Panc1 (cell line): Measurements from ENCODE around the gene CCNQ. TPM values are rescaled to one million over a fixed set of nuclear protein-coding genes. Genes with fewer than 3 reads are reported as not detected.

ENCODE experiments used
- ATAC-seq: fragments of 200-7000 bp; cut with Tn5 transposase; 2 replicates; pipeline ENCODE4 v1.9.1; 2020; ENCODE audit warnings: mild to moderate bottlenecking, moderate library complexity
- BruUV-seq: library from RNA; stranded (reverse); fragments of 400-500 nt; replicated peaks from 2 replicates; lab custom pipeline; 2021; lab: Mats Ljungman, UMichigan
- CTCF ChIA-PET: fragments of 300-600 bp; sonication (Branson Sonifier 250); formaldehyde crosslinking; loops from one replicate; lab custom pipeline; 2022; ENCODE audit warnings: antibody characterized with exemption; lab: Charles Lee
- POLR2A ChIA-PET: fragments of 300-600 bp; sonication (Branson Sonifier 250); formaldehyde crosslinking; loops from one replicate; lab custom pipeline; 2022; ENCODE audit warnings: antibody characterized with exemption; lab: Charles Lee
- DNase-seq: peaks from one replicate; pipeline ENCODE4 v3.0.0-alpha.2; 2010; ENCODE audit warnings: low read depth, low spot score
- H3K27ac ChIP-seq: 2 replicates; pipeline ENCODE4 v1.5.1; 2011; ENCODE audit warnings: mild to moderate bottlenecking, low read length, inconsistent platforms
- H3K27me3 ChIP-seq: fragments of 200-500 bp; sonication (Bioruptor generic); 2 replicates; pipeline ENCODE4 v1.6.0; 2014; ENCODE audit warnings: low read length, inconsistent platforms; ENCODE audit not compliant: control insufficient read depth, insufficient read depth
- H3K36me3 ChIP-seq: fragments of 200-500 bp; sonication (Bioruptor generic); 2 replicates; pipeline ENCODE4 v1.5.1; 2014; ENCODE audit warnings: inconsistent platforms, mild to moderate bottlenecking, low read length, moderate library complexity; ENCODE audit not compliant: control insufficient read depth, insufficient read depth
- H3K4me1 ChIP-seq: 2 replicates; pipeline ENCODE4 v1.5.1; 2011; ENCODE audit warnings: inconsistent platforms, mild to moderate bottlenecking, low read length, moderate library complexity; ENCODE audit not compliant: control insufficient read depth, insufficient read depth
- H3K4me3 ChIP-seq, 2 experiments: 2 replicates each; pipeline ENCODE4 v1.5.1; 2011 to 2012; ENCODE audit warnings: low read depth in 2 of 2, low read length in 2 of 2, mild to moderate bottlenecking in 2 of 2, inconsistent platforms in 1 of 2, moderate library complexity in 1 of 2
- H3K9me3 ChIP-seq: fragments of 200-500 bp; sonication (Bioruptor generic); 2 replicates; pipeline ENCODE4 v1.5.1; 2014; ENCODE audit warnings: low read depth, mild to moderate bottlenecking, inconsistent platforms, low read length, moderate library complexity; ENCODE audit not compliant: control insufficient read depth, insufficient read depth
- CTCF ChIP-seq: fragments of 450-650 bp; IDR thresholded peaks from 2 replicates; pipeline ENCODE4 v1.5.1; 2017; ENCODE audit warnings: mild to moderate bottlenecking
- POLR2AphosphoS5 ChIP-seq: IDR thresholded peaks from 2 replicates; pipeline ENCODE4 v1.6.1; 2012; ENCODE audit warnings: mild to moderate bottlenecking, low read depth, low read length, moderate library complexity
- REST ChIP-seq, 2 experiments: IDR thresholded peaks; 2 replicates each; pipeline ENCODE4 v1.6.1; 2011 to 2012; ENCODE audit warnings: low read depth in 2 of 2, control low read depth in 1 of 2, low read length in 1 of 2, mild to moderate bottlenecking in 1 of 2, moderate library complexity in 1 of 2; ENCODE audit not compliant: insufficient read depth in 1 of 2
- SIN3A ChIP-seq: IDR thresholded peaks from 2 replicates; pipeline ENCODE4 v1.6.1; 2012; ENCODE audit warnings: low read depth, mild to moderate bottlenecking, low read length, moderate library complexity, borderline replicate concordance; ENCODE audit not compliant: insufficient read depth
- TCF7L2 ChIP-seq: IDR thresholded peaks from 2 replicates; pipeline ENCODE4 v1.6.1; 2011; ENCODE audit warnings: mild to moderate bottlenecking, low read depth, low read length, inconsistent platforms
- in situ Hi-C: cut with HindIII; loops from 2 replicates; pipeline ENCODE4 v1.10.0; 2016; ENCODE audit warnings: low sequenced_read_pairs, low pct_unique_long_range_greater_than_20kb
- intact Hi-C: fragments of 100-400 bp; cut with micrococcal nuclease; formaldehyde crosslinking; loops from one replicate; pipeline ENCODE4 v1.10.0; 2022; ENCODE audit not compliant: unreplicated experiment
- total RNA-seq: library from RNA; stranded (reverse); gene quantifications from one replicate; pipeline ENCODE4 v1.2.1, GENCODE V29; 2021; ENCODE audit not compliant: unreplicated experiment

Gene CCNQ
- total RNA-seq, 1 experiment from 2014 or later = 42.1 TPM

- BruUV-seq = no TSS peak
Observed at GRCh38 chrX:153631907-153632594, 33.1 kb upstream of the CCNQ start.

GRCh38 chrX:153631346-153631745 is 32.4 kb upstream of the CCNQ start:
- no peak overlapping the region for H3K27ac ChIP-seq
- H3K9me3 ChIP-seq = no peaks in the 10 kb centered on the region
- ChIA-PET CTCF (interaction anchor here (0.7 kb wide), 1 partner anchor 77 kb away, joined by 3 read pairs; no protein-coding TSS in a partner anchor), POLR2A (no interaction called here)
- no peak for ATAC-seq
- intact Hi-C loops = no loop called here
- no TSS peak for BruUV-seq
- H3K36me3 ChIP-seq = no peaks in the 10 kb centered on the region
- in situ Hi-C loops = no loop called here
- H3K4me1 ChIP-seq = no peaks in the 10 kb centered on the region
- no peak for TF ChIP-seq REST (IDR thresholded peaks at IDR 0.05; ENCODE audit: insufficient read depth in 1 of 2, low read depth in 2 of 2, low read length in 1 of 2)
- TF ChIP-seq CTCF = no peak
- no peak for TF ChIP-seq SIN3A
- no peak for TF ChIP-seq TCF7L2
- TF ChIP-seq POLR2AphosphoS5 = no peak
- no peak overlapping the region for H3K4me3 ChIP-seq
- no peaks in the 10 kb centered on the region for H3K27me3 ChIP-seq
- DNase-seq = no peak

More at GRCh38 chrX:153631907-153632594, 33.1 kb upstream of the CCNQ start:
- no peak overlapping the region for H3K4me3 ChIP-seq
- DNase-seq (no peak), ATAC-seq (no peak)
- no peaks in the 10 kb centered on the region for H3K27me3 ChIP-seq
- no peaks in the 10 kb centered on the region for H3K9me3 ChIP-seq
- no peaks in the 10 kb centered on the region for H3K36me3 ChIP-seq
- intact Hi-C loops = no loop called here
- no peak overlapping the region for H3K27ac ChIP-seq
- in situ Hi-C loops = no loop called here
- H3K4me1 ChIP-seq = no peaks in the 10 kb centered on the region
- no peak for TF ChIP-seq REST (IDR thresholded peaks at IDR 0.05; ENCODE audit: insufficient read depth in 1 of 2, low read depth in 2 of 2, low read length in 1 of 2)
- no peak for TF ChIP-seq POLR2AphosphoS5
- no peak for TF ChIP-seq TCF7L2
- TF ChIP-seq SIN3A = no peak
- TF ChIP-seq CTCF = no peak
- POLR2A ChIA-PET = no interaction called here
- CTCF ChIA-PET = interaction anchor here (0.7 kb wide), 1 partner anchor 76 kb away, joined by 3 read pairs; no protein-coding TSS in a partner anchor
